H1 (cell line): ENCODE data around the gene RBM4. TPM values are rescaled to one million over a fixed set of nuclear protein-coding genes. Genes with fewer than 3 reads are reported as not detected.

Experiments
- CTCF ChIA-PET: fragments of 300-600 bp; sonication (Branson Sonifier 250); formaldehyde crosslinking; loops from one replicate; lab custom pipeline; 2021; ENCODE audit not compliant: partially characterized antibody; lab: Charles Lee
- POLR2A ChIA-PET: fragments of 300-600 bp; sonication (Branson Sonifier 250); formaldehyde crosslinking; loops from one replicate; lab custom pipeline; 2021; ENCODE audit warnings: inconsistent platforms; ENCODE audit not compliant: partially characterized antibody; lab: Charles Lee
- DNase-seq, 2 experiments: peaks; one replicate each; pipeline versions ENCODE4 v3.0.0 to v3.0.0-alpha.2; 2010 to 2022; ENCODE audit warnings: low spot score in 2 of 2, low read depth in 1 of 2, mixed read lengths in 1 of 2
- FAIRE-seq: peaks from 2 replicates; lab custom pipeline; 2011; peaks lifted over from hg19 to GRCh38; lab: Jason Lieb, UNC
- H2AFZ ChIP-seq: 2 replicates; pipeline ENCODE4 v1.8.1; 2012; ENCODE audit warnings: low read length, inconsistent platforms
- H2AK5ac ChIP-seq: 2 replicates; pipeline ENCODE4 v1.6.1; 2013; ENCODE audit warnings: low read depth, low read length
- H2BK120ac ChIP-seq: replicated peaks from 2 replicates; pipeline ENCODE3; 2013; ENCODE audit warnings: low read depth, low read length, inconsistent platforms
- H2BK12ac ChIP-seq: 2 replicates; pipeline ENCODE4 v1.6.1; 2013; ENCODE audit warnings: low read depth, low read length
- H2BK15ac ChIP-seq: 2 replicates; pipeline ENCODE4 v1.6.1; 2013; ENCODE audit warnings: low read length
- H2BK20ac ChIP-seq: 2 replicates; pipeline ENCODE4 v1.6.1; 2013; ENCODE audit warnings: low read length
- H2BK5ac ChIP-seq: 2 replicates; pipeline ENCODE4 v1.6.1; 2013; ENCODE audit warnings: low read depth, low read length
- H3K14ac ChIP-seq: 2 replicates; pipeline ENCODE4 v1.6.1; 2013; ENCODE audit warnings: inconsistent platforms; ENCODE audit not compliant: insufficient read length
- H3K18ac ChIP-seq: 2 replicates; pipeline ENCODE4 v1.6.1; 2013; ENCODE audit warnings: low read length; ENCODE audit errors: extremely low read depth
- H3K23ac ChIP-seq: 2 replicates; pipeline ENCODE4 v1.6.1; 2013; ENCODE audit warnings: inconsistent platforms; ENCODE audit not compliant: insufficient read length
- H3K23me2 ChIP-seq: 2 replicates; pipeline ENCODE4 v1.6.1; 2013; ENCODE audit warnings: low read depth, low read length
- H3K27ac ChIP-seq: 2 replicates; pipeline ENCODE4 v1.6.1; 2011; ENCODE audit warnings: low read depth, low read length, inconsistent platforms
- H3K27me3 ChIP-seq, 4 experiments: replicated peaks in 1 of 4; 1 replicate in 1 of 4; 2 replicates in 3 of 4; pipeline versions ENCODE4 v1.6.1 to v1.8.1; 2011 to 2013; ENCODE audit warnings: low read length in 3 of 4, mild to moderate bottlenecking in 3 of 4, inconsistent platforms in 2 of 4, mixed read lengths in 2 of 4, moderate library complexity in 1 of 4; ENCODE audit not compliant: control insufficient read depth in 3 of 4, insufficient read depth in 3 of 4; ENCODE audit errors: extremely low read depth in 1 of 4
- H3K36me3 ChIP-seq, 4 experiments: 2 replicates each; pipeline versions ENCODE4 v1.6.1 to v1.8.1; 2011 to 2013; ENCODE audit warnings: mild to moderate bottlenecking in 4 of 4, low read length in 3 of 4, moderate library complexity in 2 of 4, control low read depth in 1 of 4, inconsistent platforms in 1 of 4; ENCODE audit not compliant: insufficient read depth in 4 of 4, control insufficient read depth in 2 of 4
- H3K4ac ChIP-seq: replicated peaks from 2 replicates; pipeline ENCODE3; 2013; ENCODE audit warnings: low read length, low read depth, mixed read lengths, inconsistent platforms; ENCODE audit not compliant: insufficient read length
- H3K4me1 ChIP-seq, 4 experiments: replicated peaks in 1 of 4; 1 replicate in 1 of 4; 2 replicates in 3 of 4; pipeline versions ENCODE4 v1.6.1 to v1.8.1; 2011 to 2013; ENCODE audit warnings: low read length in 3 of 4, inconsistent platforms in 2 of 4, mixed read lengths in 1 of 4; ENCODE audit not compliant: insufficient read depth in 4 of 4, control insufficient read depth in 3 of 4
- H3K4me2 ChIP-seq, 2 experiments: 2 replicates each; pipeline versions ENCODE4 v1.6.1 to v1.8.1; 2011 to 2013; ENCODE audit warnings: low read depth in 2 of 2, low read length in 2 of 2, control low read depth in 1 of 2, inconsistent platforms in 1 of 2, mild to moderate bottlenecking in 1 of 2; ENCODE audit not compliant: insufficient read depth in 1 of 2
- H3K4me3 ChIP-seq, 4 experiments: fragments of 200-600, 300-600 bp in 1 of 4; sonication (generic), shearing (Covaris generic), sonication (Bioruptor Twin) in 1 of 4; 2 replicates each; pipeline versions ENCODE4 v1.5.1 to v1.8.1; 2011 to 2016; ENCODE audit warnings: low read length in 4 of 4, low read depth in 3 of 4, control low read depth in 2 of 4, inconsistent platforms in 2 of 4, mild to moderate bottlenecking in 2 of 4, mixed read lengths in 1 of 4, moderate library complexity in 1 of 4; ENCODE audit not compliant: insufficient read depth in 2 of 4; ENCODE audit errors: extremely low read depth in 1 of 4
- H3K56ac ChIP-seq: replicated peaks from 2 replicates; pipeline ENCODE3; 2013; ENCODE audit warnings: low read depth, mild to moderate bottlenecking, mixed read lengths, low read length, inconsistent platforms; ENCODE audit not compliant: insufficient read length
- H3K79me1 ChIP-seq: 2 replicates; pipeline ENCODE4 v1.6.1; 2013; ENCODE audit warnings: low read depth, low read length, control low read depth
- H3K79me2 ChIP-seq, 2 experiments: 2 replicates each; pipeline versions ENCODE4 v1.6.1 to v1.8.1; 2012 to 2013; ENCODE audit warnings: low read length in 2 of 2, mild to moderate bottlenecking in 2 of 2, inconsistent platforms in 1 of 2; ENCODE audit not compliant: insufficient read depth in 2 of 2, control insufficient read depth in 1 of 2
- H3K9ac ChIP-seq, 4 experiments: replicated peaks in 1 of 4; 1 replicate in 1 of 4; 2 replicates in 3 of 4; pipeline versions ENCODE4 v1.6.1 to v1.8.1; 2011 to 2013; ENCODE audit warnings: low read depth in 3 of 4, low read length in 3 of 4, control low read depth in 2 of 4, mild to moderate bottlenecking in 2 of 4, moderate library complexity in 2 of 4, inconsistent platforms in 1 of 4; ENCODE audit errors: extremely low read depth in 1 of 4
- H3K9me3 ChIP-seq, 2 experiments: 2 replicates each; pipeline versions ENCODE4 v1.6.1 to v1.8.1; 2012 to 2013; ENCODE audit warnings: mild to moderate bottlenecking in 2 of 2, moderate library complexity in 2 of 2, control low read depth in 1 of 2, inconsistent platforms in 1 of 2, low read depth in 1 of 2, low read length in 1 of 2, mixed read lengths in 1 of 2; ENCODE audit not compliant: insufficient read depth in 2 of 2
- H4K20me1 ChIP-seq, 2 experiments: replicated peaks in 1 of 2; 2 replicates each; pipeline versions ENCODE3 to v1.8.1; 2011 to 2013; ENCODE audit warnings: inconsistent platforms in 2 of 2, low read length in 2 of 2, mild to moderate bottlenecking in 1 of 2; ENCODE audit not compliant: insufficient read depth in 2 of 2, control insufficient read depth in 1 of 2
- H4K5ac ChIP-seq: 2 replicates; pipeline ENCODE4 v1.6.1; 2013; ENCODE audit warnings: low read length, low read depth, mixed read lengths, inconsistent platforms; ENCODE audit not compliant: insufficient read length
- H4K8ac ChIP-seq: 2 replicates; pipeline ENCODE4 v1.8.0; 2013; ENCODE audit warnings: mild to moderate bottlenecking, moderate library complexity, low read length, inconsistent platforms; ENCODE audit not compliant: insufficient read depth; ENCODE audit errors: extremely low read depth
- H4K91ac ChIP-seq: replicated peaks from 2 replicates; pipeline ENCODE3; 2013; ENCODE audit warnings: low read length, mixed read lengths, inconsistent platforms; ENCODE audit not compliant: insufficient read length
- BRCA1 ChIP-seq: IDR thresholded peaks from 2 replicates; pipeline ENCODE4 v1.6.1; 2012; ENCODE audit warnings: low read depth, low read length, improper control_type of control experiment
- E2F6 ChIP-seq: IDR thresholded peaks from 2 replicates; pipeline ENCODE4 v1.6.1; 2012; ENCODE audit warnings: inconsistent platforms
- EGR1 ChIP-seq: IDR thresholded peaks from 2 replicates; pipeline ENCODE4 v1.6.1; 2011; ENCODE audit warnings: low read depth, low read length, borderline replicate concordance
- HDAC6 ChIP-seq: IDR thresholded peaks from one replicate; pipeline ENCODE4 v1.7.1; 2012; ENCODE audit warnings: low read depth, mild to moderate bottlenecking, inconsistent platforms, low read length, moderate library complexity
- KDM4A ChIP-seq: IDR thresholded peaks from one replicate; pipeline ENCODE4 v1.7.1; 2012; ENCODE audit warnings: low read depth, mild to moderate bottlenecking, moderate library complexity, low read length, inconsistent platforms; ENCODE audit not compliant: severe bottlenecking
- MAX ChIP-seq: IDR thresholded peaks from 2 replicates; pipeline ENCODE4 v1.6.1; 2012; ENCODE audit warnings: inconsistent platforms
- NANOG ChIP-seq: IDR thresholded peaks from 2 replicates; pipeline ENCODE4 v1.6.1; 2011; ENCODE audit warnings: low read length, low read depth, mild to moderate bottlenecking, inconsistent platforms; ENCODE audit not compliant: insufficient read depth, poor library complexity, severe bottlenecking
- SIRT6 ChIP-seq: IDR thresholded peaks from one replicate; pipeline ENCODE4 v1.7.1; 2012; ENCODE audit warnings: low read length, inconsistent platforms
- SRF ChIP-seq: IDR thresholded peaks from 2 replicates; pipeline ENCODE4 v1.6.1; 2011; ENCODE audit warnings: mild to moderate bottlenecking, low read depth, low read length, moderate library complexity
- SUZ12 ChIP-seq: fragments of 200-600 bp; sonication (generic); IDR thresholded peaks from 2 replicates; pipeline ENCODE4 v1.6.1; 2012; ENCODE audit warnings: mild to moderate bottlenecking, inconsistent platforms, low read length, moderate library complexity, mixed read lengths
- TBP ChIP-seq: IDR thresholded peaks from 2 replicates; pipeline ENCODE4 v1.6.1; 2011; ENCODE audit warnings: low read depth, low read length, improper control_type of control experiment
- WGBS, 2 experiments: shearing (Covaris generic) in 1 of 2; methylation state at CpG; one replicate each; pipeline versions ENCODE4 v1.1.6 to v1.1.7; 2013 to 2015; ENCODE audit warnings: low lambda C conversion rate in 2 of 2, mixed read lengths in 2 of 2, inconsistent platforms in 1 of 2, low coverage in 1 of 2, missing lambda C conversion rate in 1 of 2; ENCODE audit not compliant: insufficient replicate concordance in 2 of 2, insufficient coverage in 1 of 2, insufficient read length in 1 of 2; ENCODE audit errors: extremely low coverage in 1 of 2, missing lambda C conversion rate in 1 of 2; 5-methylcytosine and 5-hydroxymethylcytosine counted together
- polyA plus RNA-seq, 7 experiments: library from polyadenylated mRNA; depleted of rRNA in 3 of 7; stranded (reverse) in 5 of 7; unstranded in 2 of 7; fragments of >200 nt in 5 of 7; fragments of 200-250 nt in 2 of 7; gene quantifications; 1 replicate in 5 of 7; 2 replicates in 1 of 7; 4 replicates in 1 of 7; pipeline versions ENCODE4 v1.2.1 to v1.2.3, GENCODE V29; 2011 to 2013; ENCODE audit warnings: missing spikeins in 2 of 7, mixed read lengths in 2 of 7
- total RNA-seq: library from RNA; stranded (reverse); fragmentation: NEBNext Ultra II Directional; extraction: Animal tissue kit (Norgen Biotek cat#: 25700); gene quantifications from 2 replicates; pipeline ENCODE4 v1.2.1, GENCODE V29; 2021

RBM4 gene
- total and polyA plus RNA-seq, 2 of the 8 experiments (the other 6 are each of a cell fraction or from before 2014, with no cell fraction given) = 192 to 330 TPM

GRCh38 chr11:66589996-66590675 lies 48.4 kb upstream of the RBM4 start:
- no peak overlapping the region for H4K5ac ChIP-seq
- H4K20me1 ChIP-seq = no peaks in the 10 kb centered on the region
- 90% methylated on average over 7 of the region's 7 CpGs; no CpG with 5 or more reads in 1 of the 2 experiments for WGBS, 2 experiments
- no peak overlapping the region for H3K14ac ChIP-seq
- no peak overlapping the region for H2BK12ac ChIP-seq
- no peak overlapping the region for H4K8ac ChIP-seq
- CTCF ChIA-PET = interaction anchor here (0.6 to 3.5 kb wide), 15 partner anchors 10 to 133 kb away, joined by 3 to 43 read pairs (median 4); partner anchors contain the start of genes RBM4 and RBM4B
- FAIRE-seq = no peak
- H2AFZ ChIP-seq = no peak overlapping the region
- H3K56ac ChIP-seq = no peak overlapping the region
- H3K36me3 ChIP-seq = no peaks in the 10 kb centered on the region; a peak in 1 of 8 replicates
- H3K23ac ChIP-seq = no peak overlapping the region
- peaks cover 0 to 10% (median 4%) of the 10 kb centered on the region in 4 experiments; a peak in 3 of 7 replicates for H3K27me3 ChIP-seq
- no peak overlapping the region for H2BK120ac ChIP-seq
- no peak overlapping the region for H3K9ac ChIP-seq
- peaks cover 0 to 11% (median 7%) of the 10 kb centered on the region in 4 experiments; a peak in 6 of 7 replicates for H3K4me1 ChIP-seq
- H3K23me2 ChIP-seq = peaks cover 9% of the 10 kb centered on the region
- H4K91ac ChIP-seq = no peak overlapping the region
- no peak overlapping the region for H3K4ac ChIP-seq
- H3K4me3 ChIP-seq = no peak overlapping the region
- H3K79me2 ChIP-seq = peaks cover 0 to 5% of the 10 kb centered on the region in 2 experiments; a peak in 2 of 4 replicates
- peaks cover 2% of the 10 kb centered on the region for H3K79me1 ChIP-seq
- no peak overlapping the region for H2BK5ac ChIP-seq
- H2BK20ac ChIP-seq = no peak overlapping the region
- POLR2A ChIA-PET = interaction anchor here (0.7 to 65.3 kb wide), 5 partner anchors 10 to 53 kb away, joined by 3 to 2165 read pairs (median 4); partner anchors contain the start of genes RBM14 and RBM4
- no peak for DNase-seq
- no peak overlapping the region for H2AK5ac ChIP-seq
- no peak overlapping the region for H3K18ac ChIP-seq
- H3K9me3 ChIP-seq = peaks cover 13 to 25% of the 10 kb centered on the region in 2 experiments
- H3K4me2 ChIP-seq = no peak overlapping the region
- H3K27ac ChIP-seq = no peak overlapping the region
- H2BK15ac ChIP-seq = no peak overlapping the region
- TF ChIP-seq SRF (no peak), EGR1 (no peak), TBP (no peak), HDAC6 (no peak), SIRT6 (no peak), BRCA1 (no peak), E2F6 (no peak), KDM4A (no peak), NANOG (no peak), MAX (no peak), SUZ12 (no peak)
